OCI-LY7 (cell line): Measurements from ENCODE around the gene DAPK1. TPM values are rescaled to one million over a fixed set of nuclear protein-coding genes. Genes with fewer than 3 reads are reported as not detected.

Experiments
- BruUV-seq: library from RNA; stranded (reverse); fragments of 400-500 nt; replicated peaks from 2 replicates; lab custom pipeline; 2021; lab: Mats Ljungman, UMichigan
- CTCF ChIA-PET: fragments of 300-600 bp; sonication (Branson Sonifier 250); formaldehyde crosslinking; loops from one replicate; lab custom pipeline; 2022; ENCODE audit warnings: antibody characterized with exemption; ENCODE audit not compliant: unreplicated experiment; lab: Charles Lee
- POLR2A ChIA-PET: fragments of 300-600 bp; sonication (Branson Sonifier 250); formaldehyde crosslinking; loops from one replicate; lab custom pipeline; 2022; ENCODE audit warnings: antibody characterized with exemption; lab: Charles Lee
- DNase-seq: peaks from one replicate; pipeline ENCODE4 v3.0.0-alpha.2; 2015; ENCODE audit warnings: low spot score
- H2AFZ ChIP-seq: fragments of 200-600 bp; sonication (generic), shearing (Covaris generic); 2 replicates; pipeline ENCODE4 v1.6.1; 2014; ENCODE audit warnings: mild to moderate bottlenecking, antibody characterized with exemption, low read length, moderate library complexity
- H3K27ac ChIP-seq: fragments of 200-600 bp; sonication (generic); 2 replicates; pipeline ENCODE4 v1.5.1; 2014; ENCODE audit warnings: mixed run types, low read depth, mild to moderate bottlenecking, moderate library complexity, low read length, inconsistent platforms; ENCODE audit not compliant: poor library complexity, severe bottlenecking
- H3K36me3 ChIP-seq: fragments of 200-600 bp; sonication (generic); 2 replicates; pipeline ENCODE4 v1.6.1; 2014; ENCODE audit warnings: mild to moderate bottlenecking, antibody characterized with exemption, low read length, moderate library complexity, mixed read lengths; ENCODE audit not compliant: insufficient read depth
- H3K4me1 ChIP-seq: fragments of 200-600 bp; sonication (generic); 2 replicates; pipeline ENCODE4 v1.5.1; 2014; ENCODE audit warnings: mild to moderate bottlenecking, low read length; ENCODE audit not compliant: insufficient read depth, poor library complexity, severe bottlenecking
- H3K4me2 ChIP-seq: fragments of 200-600 bp; sonication (generic); 2 replicates; pipeline ENCODE4 v1.6.1; 2014; ENCODE audit warnings: mild to moderate bottlenecking, low read length
- H3K4me3 ChIP-seq: fragments of 200-600 bp; sonication (generic); 2 replicates; pipeline ENCODE4 v1.5.1; 2014; ENCODE audit warnings: mild to moderate bottlenecking, low read depth, low read length; ENCODE audit not compliant: poor library complexity, severe bottlenecking
- H3K79me2 ChIP-seq: fragments of 200-600 bp; sonication (generic); 2 replicates; pipeline ENCODE4 v1.6.1; 2016; ENCODE audit warnings: low read depth, mild to moderate bottlenecking, low read length, moderate library complexity, mixed read lengths; ENCODE audit not compliant: insufficient read depth
- H3K9me2 ChIP-seq: fragments of 200-600 bp; sonication (generic); 2 replicates; pipeline ENCODE4 v1.6.1; 2016; ENCODE audit warnings: mild to moderate bottlenecking, low read length, mixed read lengths; ENCODE audit not compliant: insufficient read depth
- H3K9me3 ChIP-seq: fragments of 200-600 bp; sonication (generic); 2 replicates; pipeline ENCODE4 v1.6.1; 2014; ENCODE audit warnings: mild to moderate bottlenecking, mixed run types, low read length, mixed read lengths
- H4K20me1 ChIP-seq: fragments of 200-600 bp; sonication (generic); 2 replicates; pipeline ENCODE4 v1.6.1; 2014; ENCODE audit warnings: mild to moderate bottlenecking, antibody characterized with exemption, low read length, moderate library complexity, mixed read lengths; ENCODE audit not compliant: insufficient read depth
- CTCF ChIP-seq: fragments of 200-600 bp; sonication (generic); conservative IDR thresholded peaks from 2 replicates; pipeline ENCODE4 v1.5.1; 2014; ENCODE audit warnings: mild to moderate bottlenecking, antibody characterized with exemption, low read length, moderate library complexity, mixed read lengths
- EZH2phosphoT487 ChIP-seq: fragments of 200-600 bp; sonication (generic); IDR thresholded peaks from 2 replicates; pipeline ENCODE4 v1.6.1; 2018; ENCODE audit warnings: low read depth, borderline replicate concordance, mild to moderate bottlenecking, mixed run types, antibody characterized with exemption, low read length, moderate library complexity, mixed read lengths
- intact Hi-C: fragments of 100-400 bp; cut with micrococcal nuclease; formaldehyde crosslinking; loops from one replicate; pipeline ENCODE4 v1.10.0; 2022; ENCODE audit not compliant: unreplicated experiment
- total RNA-seq, 2 experiments: library from RNA; depleted of rRNA in 1 of 2; stranded (reverse); fragments of >200 nt in 1 of 2; shearing (Covaris generic) in 1 of 2; gene quantifications; 2 replicates each; pipeline ENCODE4 v1.2.3, GENCODE V29; 2014 to 2022

DAPK1 gene
- total RNA-seq, 2 experiments from 2014 or later: 0.25 to 3.5 TPM

DNA sequence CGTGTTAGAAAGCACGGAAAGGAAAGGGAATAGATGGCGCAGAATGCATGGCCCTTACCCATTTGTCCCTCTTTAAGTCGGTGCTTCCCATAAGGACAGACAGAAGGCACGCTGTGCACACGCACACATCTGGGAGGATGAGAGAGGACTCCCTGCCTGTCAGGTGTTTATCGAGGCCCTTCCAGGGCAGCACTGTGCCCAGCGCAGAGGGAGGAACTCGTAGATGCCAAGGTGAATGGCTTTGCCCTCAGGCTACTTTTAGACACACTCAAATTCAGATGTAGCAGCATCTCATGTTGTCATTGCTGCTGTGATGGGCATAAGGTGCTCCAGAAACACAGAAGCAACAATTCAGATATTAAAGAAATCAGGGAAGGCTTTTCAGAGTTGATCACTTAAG is 158.1 kb downstream of the DAPK1 start:
- H2AFZ ChIP-seq: no peak overlapping the region
- intact Hi-C loops: no loop called here
- H3K4me1 ChIP-seq: no peaks in the 10 kb centered on the region
- H3K27ac ChIP-seq: no peak overlapping the region
- BruUV-seq: no TSS peak
- H3K4me3 ChIP-seq: no peak overlapping the region
- H3K9me3 ChIP-seq: no peaks in the 10 kb centered on the region
- no peak for DNase-seq
- CTCF ChIA-PET: no interaction called here
- H3K4me2 ChIP-seq: no peak overlapping the region
- POLR2A ChIA-PET: no interaction called here
- H3K36me3 ChIP-seq: no peaks in the 10 kb centered on the region
- no peaks in the 10 kb centered on the region for H3K9me2 ChIP-seq
- no peaks in the 10 kb centered on the region for H3K79me2 ChIP-seq
- TF ChIP-seq EZH2phosphoT487 (no peak), CTCF (no peak)
- no peaks in the 10 kb centered on the region for H4K20me1 ChIP-seq

GRCh38 chr9:87656485-87656884 is 158.8 kb downstream of the DAPK1 start:
- intact Hi-C loops: no loop called here
- Histone ChIP-seq H3K9me2 (no peaks in the 10 kb centered on the region), H3K27ac (no peak overlapping the region), H2AFZ (no peak overlapping the region), H3K79me2 (no peaks in the 10 kb centered on the region), H3K4me3 (no peak overlapping the region), H3K4me1 (no peaks in the 10 kb centered on the region), H3K36me3 (no peaks in the 10 kb centered on the region), H4K20me1 (no peaks in the 10 kb centered on the region), H3K4me2 (no peak overlapping the region), H3K9me3 (no peaks in the 10 kb centered on the region)
- TF ChIP-seq EZH2phosphoT487 (no peak), CTCF (no peak)
- BruUV-seq: no TSS peak
- DNase-seq: no peak
- POLR2A ChIA-PET: no interaction called here
- CTCF ChIA-PET: no interaction called here

GRCh38 chr9:87657190-87657589 is 159.5 kb downstream of the DAPK1 start:
- H3K4me1 ChIP-seq: no peaks in the 10 kb centered on the region
- H3K36me3 ChIP-seq: no peaks in the 10 kb centered on the region
- no peak overlapping the region for H2AFZ ChIP-seq
- ChIA-PET CTCF (no interaction called here), POLR2A (no interaction called here)
- H3K4me2 ChIP-seq: no peak overlapping the region
- BruUV-seq: no TSS peak
- no peaks in the 10 kb centered on the region for H3K79me2 ChIP-seq
- DNase-seq: no peak
- no peak for TF ChIP-seq CTCF
- no peak for TF ChIP-seq EZH2phosphoT487
- no peaks in the 10 kb centered on the region for H3K9me2 ChIP-seq
- H3K9me3 ChIP-seq: no peaks in the 10 kb centered on the region
- intact Hi-C loops: no loop called here
- no peak overlapping the region for H3K27ac ChIP-seq
- H4K20me1 ChIP-seq: no peaks in the 10 kb centered on the region
- no peak overlapping the region for H3K4me3 ChIP-seq
